Fibroblast of mammary gland (primary cell): ENCODE measurements around the gene BAIAP2.

ENCODE experiments used
- DNase-seq: peaks from one replicate; pipeline ENCODE4 v3.0.0-alpha.2; 2010; ENCODE audit warnings: low read depth
- H3K4me3 ChIP-seq: 2 replicates; pipeline ENCODE4 v1.5.1; 2011; ENCODE audit warnings: low read depth, mild to moderate bottlenecking, low read length, moderate library complexity; ENCODE audit not compliant: control insufficient read depth
- CTCF ChIP-seq: conservative IDR thresholded peaks from 2 replicates; pipeline ENCODE4 v1.5.1; 2011; ENCODE audit warnings: low read depth, low read length, inconsistent platforms; ENCODE audit not compliant: control insufficient read depth, insufficient read depth

Gene BAIAP2

GRCh38 chr17:81092518-81093095 lies 57.7 kb downstream of the BAIAP2 start:
- TF ChIP-seq CTCF, result no peak
- no peak overlapping the region for H3K4me3 ChIP-seq
- DNase-seq, result no peak

- no peak overlapping the region for H3K4me3 ChIP-seq
- TF ChIP-seq CTCF, result no peak
- DNase-seq, result no peak
Observed at GRCh38 chr17:81093619-81094508, 58.9 kb downstream of the BAIAP2 start.

- H3K4me3 ChIP-seq, result peak overlapping the region; percentile 13
- DNase-seq, result peak; percentile 100
- TF ChIP-seq CTCF, result peak; percentile 5
Observed at GRCh38 chr17:81094509-81095382, 59.8 kb downstream of the BAIAP2 start.

DNA sequence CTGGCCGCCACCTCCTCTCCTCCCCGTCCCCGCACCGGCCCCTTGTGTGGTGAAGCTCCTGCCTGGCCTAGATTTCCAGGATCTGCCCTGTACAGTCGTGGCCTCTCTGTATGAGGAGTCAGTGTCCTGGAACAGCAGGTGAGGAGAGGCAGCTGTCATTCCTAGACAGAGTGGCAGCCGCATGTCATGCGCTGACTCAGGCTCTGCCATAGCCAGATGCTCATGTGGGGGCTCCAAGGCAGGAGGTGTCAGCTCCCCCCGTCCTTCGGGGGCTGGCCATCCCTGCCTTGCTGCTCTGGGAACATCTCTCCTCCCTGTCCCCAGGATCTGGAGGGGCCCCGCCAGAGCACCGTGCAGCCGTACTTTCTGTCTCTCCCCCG lies 60.4 kb downstream of the BAIAP2 start:
- H3K4me3 ChIP-seq, result peak overlapping the region; percentile 13
- TF ChIP-seq CTCF, result no peak
- DNase-seq, result peak; percentile 21

- no peak for TF ChIP-seq CTCF
- peak; percentile 17 for DNase-seq
- H3K4me3 ChIP-seq, result no peak overlapping the region
Observed at GRCh38 chr17:81096741-81097133, 61.8 kb downstream of the BAIAP2 start.

- TF ChIP-seq CTCF, result peak; percentile 40
- peak overlapping the region; percentile 55 for H3K4me3 ChIP-seq
- peak; percentile 86 for DNase-seq
Observed at GRCh38 chr17:81097134-81097942, 62.4 kb downstream of the BAIAP2 start.
